Liver (tissue), 9 donors: ENCODE measurements around the gene SETD3. TPM values are rescaled to one million over a fixed set of nuclear protein-coding genes. Genes with fewer than 3 reads are reported as not detected.

Experiments
- DNase-seq: peaks from one replicate; pipeline ENCODE4 v3.0.0-alpha.2; 2017; ENCODE audit warnings: low spot score
- H3K27ac ChIP-seq, 2 donors: one replicate each; pipeline ENCODE4 v1.7.0; 2013; ENCODE audit warnings: inconsistent platforms in 2 of 2, low read length in 2 of 2, control low read depth in 1 of 2, low read depth in 1 of 2, mild to moderate bottlenecking in 1 of 2
- H3K27me3 ChIP-seq, 4 donors: one replicate each; pipeline versions ENCODE4 v1.6.1 to v1.7.0; 2013; ENCODE audit warnings: low read length in 3 of 4, inconsistent platforms in 1 of 4, mild to moderate bottlenecking in 1 of 4, moderate library complexity in 1 of 4; ENCODE audit not compliant: control insufficient read depth in 4 of 4, insufficient read depth in 4 of 4
- H3K36me3 ChIP-seq, 4 donors: one replicate each; pipeline versions ENCODE4 v1.6.1 to v1.7.0; 2013; ENCODE audit warnings: low read length in 3 of 4, mild to moderate bottlenecking in 3 of 4, low read depth in 1 of 4, moderate library complexity in 1 of 4; ENCODE audit not compliant: control insufficient read depth in 4 of 4, insufficient read depth in 3 of 4
- H3K4me1 ChIP-seq, 4 donors: one replicate each; pipeline versions ENCODE4 v1.6.1 to v1.7.0; 2013; ENCODE audit warnings: low read length in 3 of 4, mild to moderate bottlenecking in 3 of 4, moderate library complexity in 1 of 4; ENCODE audit not compliant: control insufficient read depth in 4 of 4, insufficient read depth in 4 of 4
- H3K4me3 ChIP-seq, 3 donors: one replicate each; pipeline versions ENCODE4 v1.6.1 to v1.7.0; 2013; ENCODE audit warnings: low read length in 3 of 3, control low read depth in 1 of 3, low read depth in 1 of 3, mild to moderate bottlenecking in 1 of 3
- H3K9ac ChIP-seq, 2 donors: one replicate each; pipeline ENCODE4 v1.7.0; 2013; ENCODE audit warnings: low read length in 2 of 2, mild to moderate bottlenecking in 2 of 2, moderate library complexity in 2 of 2, control low read depth in 1 of 2, low read depth in 1 of 2
- H3K9me3 ChIP-seq, 4 donors: one replicate each; pipeline versions ENCODE4 v1.6.1 to v1.7.0; 2013; ENCODE audit warnings: low read length in 3 of 4; ENCODE audit not compliant: control insufficient read depth in 4 of 4
- EGR1 ChIP-seq, 2 donors: IDR thresholded peaks; 2 replicates each; pipeline ENCODE4 v1.6.1; 2016 to 2018; ENCODE audit warnings: antibody characterized with exemption in 2 of 2, low read depth in 2 of 2
- FOXA2 ChIP-seq: IDR thresholded peaks from 2 replicates; pipeline ENCODE4 v1.6.1; 2016; ENCODE audit warnings: antibody characterized with exemption
- HNF4A ChIP-seq, 2 donors: conservative IDR thresholded peaks; 2 replicates each; pipeline ENCODE4 v1.6.1; 2016; ENCODE audit warnings: antibody characterized with exemption in 2 of 2, mild to moderate bottlenecking in 2 of 2
- HNF4G ChIP-seq: IDR thresholded peaks from 2 replicates; pipeline ENCODE4 v1.6.1; 2016; ENCODE audit warnings: antibody characterized with exemption
- JUND ChIP-seq, 2 donors: IDR thresholded peaks; 2 replicates each; pipeline ENCODE4 v1.6.1; 2016; ENCODE audit warnings: antibody characterized with exemption in 2 of 2
- NR2F2 ChIP-seq: IDR thresholded peaks from 2 replicates; pipeline ENCODE4 v1.6.1; 2016; ENCODE audit warnings: antibody characterized with exemption
- RAD21 ChIP-seq, 2 donors: IDR thresholded peaks; 2 replicates each; pipeline ENCODE4 v1.6.1; 2016; ENCODE audit warnings: antibody characterized with exemption in 2 of 2, mild to moderate bottlenecking in 2 of 2
- RXRA ChIP-seq, 2 donors: IDR thresholded peaks; 2 replicates each; pipeline ENCODE4 v1.6.1; 2017 to 2018; ENCODE audit warnings: antibody characterized with exemption in 2 of 2, mild to moderate bottlenecking in 1 of 2
- SP1 ChIP-seq: IDR thresholded peaks from 2 replicates; pipeline ENCODE4 v1.6.1; 2018; ENCODE audit warnings: antibody characterized with exemption, mild to moderate bottlenecking
- TAF1 ChIP-seq: conservative IDR thresholded peaks from 2 replicates; pipeline ENCODE4 v1.6.1; 2016; ENCODE audit warnings: antibody characterized with exemption, mild to moderate bottlenecking
- YY1 ChIP-seq: IDR thresholded peaks from 2 replicates; pipeline ENCODE4 v1.6.1; 2016; ENCODE audit warnings: antibody characterized with exemption, mild to moderate bottlenecking
- WGBS: extraction: QIAGEN DNeasy Blood & Tissue Kit; methylation state at CpG from one replicate; pipeline ENCODE4 v1.1.7; 2013; 5-methylcytosine and 5-hydroxymethylcytosine counted together
- polyA plus RNA-seq, 2 donors: library from polyadenylated mRNA; stranded (reverse) in 1 of 2; unstranded in 1 of 2; fragments of 200-250 nt in 1 of 2; fragments of >200 nt in 1 of 2; fragmentation: Nextera tagmentation in 1 of 2; extraction: Ambion mirVana in 1 of 2; gene quantifications; one replicate each; pipeline versions ENCODE4 v1.2.1 to v1.2.3, GENCODE V29; 2013 to 2015
- total RNA-seq, 2 donors: library from RNA; depleted of rRNA; stranded (reverse); fragments of >200 nt; gene quantifications; one replicate each; pipeline ENCODE4 v1.2.3, GENCODE V29; 2014
- TF ChIP-seq, protein P1 (sequence below): IDR thresholded peaks from 2 replicates; pipeline ENCODE4 v1.6.1; 2016; ENCODE audit warnings: antibody characterized with exemption
- TF ChIP-seq, protein P2 (sequence below): fragments of 150-350 bp; IDR thresholded peaks from 2 replicates; pipeline ENCODE4 v1.5.1; 2017; ENCODE audit warnings: improper control_type of control experiment, low read depth, low read length; ENCODE audit not compliant: missing input control
- TF ChIP-seq, protein P3 (sequence below): IDR thresholded peaks from 2 replicates; pipeline ENCODE4 v1.6.1; 2016; ENCODE audit warnings: antibody characterized with exemption
- TF ChIP-seq, protein P4 (sequence below): IDR thresholded peaks from 2 replicates; pipeline ENCODE4 v1.6.1; 2016; ENCODE audit warnings: antibody characterized with exemption, mild to moderate bottlenecking
- donor health status: healthy.
- donor health status: healthy.
- donor health status: healthy.
- donor health status: healthy.
- donor health status: healthy.

The SETD3 gene
- total and polyA plus RNA-seq, 4 donors: 18.7 to 39.7 (median 19.4) TPM

DNA sequence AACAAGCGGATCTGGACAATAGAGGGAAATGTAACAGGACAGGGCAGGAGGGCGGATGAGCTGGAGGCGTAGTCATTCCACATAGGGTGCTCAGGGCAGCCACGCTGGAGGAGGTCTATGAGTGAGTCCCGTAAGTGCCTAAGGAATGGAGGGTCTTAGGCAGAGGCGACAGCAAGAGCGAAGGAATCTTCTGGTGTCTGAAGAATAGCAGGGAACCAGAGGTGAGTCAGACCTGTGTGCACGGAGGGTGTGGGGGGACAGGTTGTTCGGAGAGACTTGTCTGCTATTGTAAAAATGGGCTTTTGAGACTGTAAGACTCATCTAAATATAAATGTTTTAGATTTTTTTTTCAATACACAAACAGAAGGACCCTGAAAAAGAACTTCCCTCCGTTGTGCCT lies 70.6 kb downstream of the SETD3 start:
- no peak overlapping the region for H3K9ac ChIP-seq
- TF ChIP-seq YY1: no peak
- TF ChIP-seq HNF4G: no peak
- TF ChIP-seq FOXA2: no peak
- TF ChIP-seq JUND (IDR thresholded peaks at IDR 0.05): no peak
- no peak for TF ChIP-seq RAD21 (IDR thresholded peaks at IDR 0.05)
- TF ChIP-seq, protein P1, sequence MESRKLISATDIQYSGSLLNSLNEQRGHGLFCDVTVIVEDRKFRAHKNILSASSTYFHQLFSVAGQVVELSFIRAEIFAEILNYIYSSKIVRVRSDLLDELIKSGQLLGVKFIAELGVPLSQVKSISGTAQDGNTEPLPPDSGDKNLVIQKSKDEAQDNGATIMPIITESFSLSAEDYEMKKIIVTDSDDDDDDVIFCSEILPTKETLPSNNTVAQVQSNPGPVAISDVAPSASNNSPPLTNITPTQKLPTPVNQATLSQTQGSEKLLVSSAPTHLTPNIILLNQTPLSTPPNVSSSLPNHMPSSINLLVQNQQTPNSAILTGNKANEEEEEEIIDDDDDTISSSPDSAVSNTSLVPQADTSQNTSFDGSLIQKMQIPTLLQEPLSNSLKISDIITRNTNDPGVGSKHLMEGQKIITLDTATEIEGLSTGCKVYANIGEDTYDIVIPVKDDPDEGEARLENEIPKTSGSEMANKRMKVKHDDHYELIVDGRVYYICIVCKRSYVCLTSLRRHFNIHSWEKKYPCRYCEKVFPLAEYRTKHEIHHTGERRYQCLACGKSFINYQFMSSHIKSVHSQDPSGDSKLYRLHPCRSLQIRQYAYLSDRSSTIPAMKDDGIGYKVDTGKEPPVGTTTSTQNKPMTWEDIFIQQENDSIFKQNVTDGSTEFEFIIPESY: no peak
- TF ChIP-seq RXRA (IDR thresholded peaks at IDR 0.05): no peak
- no peak for TF ChIP-seq TAF1
- TF ChIP-seq, protein P2, sequence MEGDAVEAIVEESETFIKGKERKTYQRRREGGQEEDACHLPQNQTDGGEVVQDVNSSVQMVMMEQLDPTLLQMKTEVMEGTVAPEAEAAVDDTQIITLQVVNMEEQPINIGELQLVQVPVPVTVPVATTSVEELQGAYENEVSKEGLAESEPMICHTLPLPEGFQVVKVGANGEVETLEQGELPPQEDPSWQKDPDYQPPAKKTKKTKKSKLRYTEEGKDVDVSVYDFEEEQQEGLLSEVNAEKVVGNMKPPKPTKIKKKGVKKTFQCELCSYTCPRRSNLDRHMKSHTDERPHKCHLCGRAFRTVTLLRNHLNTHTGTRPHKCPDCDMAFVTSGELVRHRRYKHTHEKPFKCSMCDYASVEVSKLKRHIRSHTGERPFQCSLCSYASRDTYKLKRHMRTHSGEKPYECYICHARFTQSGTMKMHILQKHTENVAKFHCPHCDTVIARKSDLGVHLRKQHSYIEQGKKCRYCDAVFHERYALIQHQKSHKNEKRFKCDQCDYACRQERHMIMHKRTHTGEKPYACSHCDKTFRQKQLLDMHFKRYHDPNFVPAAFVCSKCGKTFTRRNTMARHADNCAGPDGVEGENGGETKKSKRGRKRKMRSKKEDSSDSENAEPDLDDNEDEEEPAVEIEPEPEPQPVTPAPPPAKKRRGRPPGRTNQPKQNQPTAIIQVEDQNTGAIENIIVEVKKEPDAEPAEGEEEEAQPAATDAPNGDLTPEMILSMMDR: no peak
- TF ChIP-seq, protein P3, sequence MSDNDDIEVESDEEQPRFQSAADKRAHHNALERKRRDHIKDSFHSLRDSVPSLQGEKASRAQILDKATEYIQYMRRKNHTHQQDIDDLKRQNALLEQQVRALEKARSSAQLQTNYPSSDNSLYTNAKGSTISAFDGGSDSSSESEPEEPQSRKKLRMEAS: no peak
- TF ChIP-seq, protein P4, sequence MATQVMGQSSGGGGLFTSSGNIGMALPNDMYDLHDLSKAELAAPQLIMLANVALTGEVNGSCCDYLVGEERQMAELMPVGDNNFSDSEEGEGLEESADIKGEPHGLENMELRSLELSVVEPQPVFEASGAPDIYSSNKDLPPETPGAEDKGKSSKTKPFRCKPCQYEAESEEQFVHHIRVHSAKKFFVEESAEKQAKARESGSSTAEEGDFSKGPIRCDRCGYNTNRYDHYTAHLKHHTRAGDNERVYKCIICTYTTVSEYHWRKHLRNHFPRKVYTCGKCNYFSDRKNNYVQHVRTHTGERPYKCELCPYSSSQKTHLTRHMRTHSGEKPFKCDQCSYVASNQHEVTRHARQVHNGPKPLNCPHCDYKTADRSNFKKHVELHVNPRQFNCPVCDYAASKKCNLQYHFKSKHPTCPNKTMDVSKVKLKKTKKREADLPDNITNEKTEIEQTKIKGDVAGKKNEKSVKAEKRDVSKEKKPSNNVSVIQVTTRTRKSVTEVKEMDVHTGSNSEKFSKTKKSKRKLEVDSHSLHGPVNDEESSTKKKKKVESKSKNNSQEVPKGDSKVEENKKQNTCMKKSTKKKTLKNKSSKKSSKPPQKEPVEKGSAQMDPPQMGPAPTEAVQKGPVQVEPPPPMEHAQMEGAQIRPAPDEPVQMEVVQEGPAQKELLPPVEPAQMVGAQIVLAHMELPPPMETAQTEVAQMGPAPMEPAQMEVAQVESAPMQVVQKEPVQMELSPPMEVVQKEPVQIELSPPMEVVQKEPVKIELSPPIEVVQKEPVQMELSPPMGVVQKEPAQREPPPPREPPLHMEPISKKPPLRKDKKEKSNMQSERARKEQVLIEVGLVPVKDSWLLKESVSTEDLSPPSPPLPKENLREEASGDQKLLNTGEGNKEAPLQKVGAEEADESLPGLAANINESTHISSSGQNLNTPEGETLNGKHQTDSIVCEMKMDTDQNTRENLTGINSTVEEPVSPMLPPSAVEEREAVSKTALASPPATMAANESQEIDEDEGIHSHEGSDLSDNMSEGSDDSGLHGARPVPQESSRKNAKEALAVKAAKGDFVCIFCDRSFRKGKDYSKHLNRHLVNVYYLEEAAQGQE: no peak
- no peak for TF ChIP-seq HNF4A (conservative IDR thresholded peaks at IDR 0.05)
- TF ChIP-seq SP1: no peak
- TF ChIP-seq NR2F2: no peak
- H3K9me3 ChIP-seq: no peaks in the 10 kb centered on the region
- WGBS: 96% methylated on average over 10 of the region's 10 CpGs
- peaks cover 0 to 1% (median under 1%) of the 10 kb centered on the region in 4 donors for H3K4me1 ChIP-seq
- no peak overlapping the region for H3K4me3 ChIP-seq
- H3K27ac ChIP-seq: no peak overlapping the region
- peaks cover 0 to 24% (median 18%) of the 10 kb centered on the region in 4 donors for H3K36me3 ChIP-seq
- no peak for DNase-seq
- no peaks in the 10 kb centered on the region for H3K27me3 ChIP-seq

DNA sequence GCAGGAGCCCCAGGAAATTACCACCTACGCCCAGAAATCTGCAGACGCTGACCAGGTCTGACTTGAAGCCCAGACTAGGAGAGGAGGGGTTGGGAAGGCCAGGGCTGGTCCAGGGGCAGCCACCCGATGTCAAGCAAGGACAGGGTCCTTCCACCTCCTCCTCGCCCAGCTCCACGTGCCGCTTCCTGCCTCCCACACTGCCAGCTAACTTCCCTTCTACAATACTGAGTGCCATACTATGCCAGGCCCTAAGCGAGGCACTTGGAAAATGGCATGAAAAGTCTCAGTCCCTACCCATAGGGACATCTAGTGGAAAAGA lies 71.7 kb downstream of the SETD3 start:
- 95% methylated on average over 7 of the region's 7 CpGs for WGBS
- H3K9me3 ChIP-seq: no peaks in the 10 kb centered on the region
- no peak overlapping the region for H3K4me3 ChIP-seq
- no peaks in the 10 kb centered on the region for H3K27me3 ChIP-seq
- TF ChIP-seq RXRA (IDR thresholded peaks at IDR 0.05) (no peak), NR2F2 (no peak), EGR1 (IDR thresholded peaks at IDR 0.05; ENCODE audit: low read depth in 2 of 2) (no peak)
- no peak for DNase-seq
- peaks cover 0 to 3% (median 1%) of the 10 kb centered on the region in 4 donors for H3K4me1 ChIP-seq
- H3K36me3 ChIP-seq: peaks cover 1 to 28% (median 19%) of the 10 kb centered on the region in 4 donors
- H3K9ac ChIP-seq: no peak overlapping the region
- H3K27ac ChIP-seq: no peak overlapping the region
